Adipose tissue (tissue), 3 donors: Measurements from ENCODE around the gene LILRB1. TPM values are rescaled to one million over a fixed set of nuclear protein-coding genes. Genes with fewer than 3 reads are reported as not detected.
"Not testable (repeated sequence)": the region's sequence is repeated elsewhere in the genome, so short reads cannot be mapped to it uniquely, and the experiment has no call there.

Experiments used
- H3K27ac ChIP-seq: one replicate; pipeline ENCODE4 v1.5.1; 2013; ENCODE audit warnings: low read depth, low read length
- WGBS, 3 donors: extraction: QIAGEN DNeasy Blood & Tissue Kit; methylation state at CpG; one replicate each; pipeline ENCODE4 v1.1.7; 2013; 5-methylcytosine and 5-hydroxymethylcytosine counted together
- polyA plus RNA-seq, 3 donors: library from polyadenylated mRNA; stranded (reverse); fragments of 200-250 nt; gene quantifications; one replicate each; pipeline ENCODE4 v1.2.3, GENCODE V29; 2013
- donor health status: healthy with polysubstance abuse.
- donor health status: Bipolar disorder and iron deficiency.
- donor health status: healthy.

The LILRB1 gene
- polyA plus RNA-seq, 3 donors, result 1.3 to 6.1 (median 1.5) TPM

DNA sequence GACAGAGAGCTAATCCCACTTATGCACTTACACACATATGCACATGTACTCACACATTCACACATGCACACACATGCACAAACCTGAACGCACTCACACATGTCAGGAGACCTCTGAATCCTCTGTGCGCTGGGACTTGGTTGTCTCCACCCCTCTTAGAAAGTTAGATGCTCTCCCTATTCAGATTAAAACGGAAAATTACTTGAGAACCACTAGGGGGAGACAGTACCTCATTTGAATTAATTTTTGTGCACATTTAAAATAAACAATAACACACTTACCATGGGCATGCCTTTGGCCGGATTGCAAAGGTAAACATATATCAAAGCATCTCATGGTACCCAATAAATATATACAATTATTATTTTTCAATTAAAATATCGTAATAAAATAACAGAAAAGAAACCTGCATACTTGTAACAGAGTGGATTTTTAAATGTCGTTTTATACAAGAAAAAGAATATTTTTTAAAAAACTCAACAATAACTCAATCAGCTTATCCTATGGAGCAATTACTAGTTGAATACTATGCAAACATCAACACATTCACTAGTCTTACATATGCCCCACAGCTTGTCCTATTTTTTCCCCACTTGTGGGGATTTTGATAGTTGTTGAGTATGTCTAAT lies 23.0 kb downstream of the LILRB1 start:
- 31 to 34% (median 31%) methylated on average over 6 of the region's 6 CpGs for WGBS, 3 donors
- H3K27ac ChIP-seq, result no peak overlapping the region

DNA sequence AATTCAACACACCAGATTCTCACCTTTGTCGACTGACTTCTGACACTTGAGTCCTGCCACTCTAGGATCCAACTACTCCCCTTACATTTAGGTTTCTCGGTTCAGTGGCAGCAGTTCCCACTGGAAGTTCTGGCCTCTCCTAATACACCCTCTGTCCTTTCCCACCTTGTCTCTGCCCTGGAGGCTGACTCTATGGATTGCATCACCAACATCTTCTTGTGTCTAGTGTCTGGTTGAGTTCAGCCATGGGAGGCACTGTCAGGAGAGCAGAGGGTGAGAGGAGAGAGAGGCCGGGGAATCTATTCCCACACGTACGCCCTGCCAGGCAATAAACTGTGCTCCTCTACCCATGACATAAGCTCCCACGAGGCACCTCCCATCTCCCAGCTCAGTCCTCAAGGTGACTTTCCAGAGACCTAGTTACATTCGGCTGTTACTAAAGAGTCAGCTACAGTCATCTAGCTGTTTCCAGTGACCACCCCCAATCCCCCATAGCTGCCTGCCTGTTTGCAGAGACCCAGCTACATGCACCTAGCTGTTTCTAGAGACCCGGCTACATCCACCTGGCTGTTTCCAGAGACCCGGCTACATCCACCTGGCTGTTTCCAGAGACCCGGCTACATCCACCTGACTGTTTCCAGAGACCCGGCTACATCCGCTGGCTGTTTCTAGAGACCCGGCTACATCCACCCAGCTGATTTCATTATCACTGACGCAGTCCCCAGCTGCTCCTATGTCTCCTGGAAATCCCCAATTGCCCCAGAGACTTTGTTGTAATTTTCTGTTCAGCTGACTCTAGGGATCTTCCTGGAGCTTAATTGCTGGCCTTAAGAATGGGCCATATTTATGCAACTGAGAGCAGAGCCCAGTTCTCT lies 24.4 kb downstream of the LILRB1 start:
- H3K27ac ChIP-seq, result no peak overlapping the region

DNA sequence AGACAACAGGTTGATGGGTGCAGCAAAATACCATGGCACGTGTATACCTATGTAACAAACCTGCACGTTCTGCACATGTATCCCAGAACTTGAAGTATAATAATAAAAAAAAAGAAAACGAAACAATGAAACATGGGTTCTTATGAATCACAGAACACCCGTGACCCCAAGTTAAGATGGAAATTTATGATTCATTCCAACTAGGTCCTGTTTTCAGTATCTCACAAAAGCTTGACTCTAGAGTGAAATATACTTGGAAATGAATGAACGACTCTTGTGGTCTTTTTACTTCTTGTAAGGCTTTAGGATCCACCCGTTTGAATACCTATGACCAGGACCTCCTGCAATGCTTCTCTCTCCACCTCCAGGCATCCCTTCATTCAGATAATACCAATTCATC lies 29.0 kb downstream of the LILRB1 start:
- WGBS, 3 donors, result 65 to 81% (median 80%) methylated on average over 6 of the region's 6 CpGs
- H3K27ac ChIP-seq, result no peak overlapping the region

More for the DNA sequence above, 24.4 kb downstream of the LILRB1 start:
- WGBS, 3 donors, result 69 to 77% (median 70%) methylated on average over 14 of the region's 14 CpGs

DNA sequence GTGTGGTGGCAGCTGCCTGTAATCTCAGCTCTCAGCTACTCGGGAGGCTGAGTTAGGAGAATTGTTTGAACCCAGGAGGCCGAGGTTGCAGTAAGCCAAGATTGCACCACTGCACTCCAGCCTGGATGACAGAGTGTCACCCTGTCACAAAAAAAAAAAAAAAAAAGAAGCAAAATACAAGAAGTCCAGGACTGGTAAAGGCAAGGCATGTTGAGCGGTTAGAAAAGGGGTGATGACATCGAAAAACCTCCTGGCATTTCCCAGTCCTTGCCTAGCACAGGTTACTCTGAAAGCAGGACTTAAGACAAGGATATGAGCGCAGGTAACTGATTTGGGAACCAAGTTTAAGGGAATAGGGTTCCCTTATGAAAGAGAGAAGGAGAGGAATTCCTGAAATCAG lies 30.0 kb downstream of the LILRB1 start:
- H3K27ac ChIP-seq, result no peak overlapping the region
- WGBS, 3 donors, result 66 to 74% (median 68%) methylated on average over 5 of the region's 5 CpGs

DNA sequence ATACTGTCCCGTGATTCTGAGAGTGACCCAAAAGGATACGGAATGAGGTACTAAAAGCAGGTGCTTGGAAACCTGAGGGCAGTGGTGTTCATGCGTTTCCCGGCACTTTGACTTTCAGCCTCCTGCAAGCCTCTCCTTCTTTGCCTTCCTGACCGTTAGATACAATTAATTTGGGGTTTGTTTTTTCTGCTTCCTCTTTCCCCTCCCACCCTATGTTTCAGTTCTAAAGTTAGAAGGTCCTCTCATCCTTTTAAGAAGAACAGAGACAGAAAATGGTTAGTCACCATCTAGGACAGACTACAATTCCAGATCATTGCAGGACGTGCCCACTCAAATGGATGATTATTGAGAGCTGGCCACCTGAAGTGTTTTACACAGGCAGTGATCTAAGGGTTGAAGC lies 30.7 kb downstream of the LILRB1 start:
- 53 to 68% (median 59%) methylated on average over 6 of the region's 6 CpGs for WGBS, 3 donors
- no peak overlapping the region for H3K27ac ChIP-seq

DNA sequence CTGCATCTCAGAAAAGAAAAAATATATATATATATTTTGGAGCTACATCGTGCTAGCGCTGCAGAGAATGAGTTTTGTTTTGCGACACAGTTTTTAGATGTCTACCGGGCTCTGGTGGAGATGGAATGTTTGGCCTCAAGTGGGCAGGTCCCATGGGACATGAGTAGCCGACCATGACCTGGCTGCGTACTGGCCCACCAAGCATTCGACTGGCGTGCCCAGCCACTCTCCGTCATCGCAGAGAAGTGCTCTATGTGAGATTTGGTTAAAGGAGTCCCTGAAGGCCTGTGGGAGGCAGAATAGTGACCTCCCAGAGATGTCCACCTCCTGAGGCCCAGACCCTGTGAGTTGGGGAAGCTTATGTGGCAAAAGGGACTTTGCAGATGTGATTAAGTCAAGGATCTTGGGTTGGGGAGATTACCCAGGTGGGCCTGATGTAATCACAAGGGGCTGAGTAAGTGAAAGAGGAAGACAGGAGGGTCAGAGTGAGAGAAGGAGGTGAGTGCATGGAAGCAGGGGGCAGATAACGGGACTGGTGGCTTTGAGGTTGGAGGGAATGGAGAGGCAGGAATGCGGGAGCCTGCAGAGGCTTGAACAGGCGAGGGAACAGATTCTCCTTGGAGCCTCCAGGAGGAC lies 31.7 kb downstream of the LILRB1 start:
- no peak overlapping the region for H3K27ac ChIP-seq
- 80 to 89% (median 88%) methylated on average over 13 of the region's 13 CpGs for WGBS, 3 donors

DNA sequence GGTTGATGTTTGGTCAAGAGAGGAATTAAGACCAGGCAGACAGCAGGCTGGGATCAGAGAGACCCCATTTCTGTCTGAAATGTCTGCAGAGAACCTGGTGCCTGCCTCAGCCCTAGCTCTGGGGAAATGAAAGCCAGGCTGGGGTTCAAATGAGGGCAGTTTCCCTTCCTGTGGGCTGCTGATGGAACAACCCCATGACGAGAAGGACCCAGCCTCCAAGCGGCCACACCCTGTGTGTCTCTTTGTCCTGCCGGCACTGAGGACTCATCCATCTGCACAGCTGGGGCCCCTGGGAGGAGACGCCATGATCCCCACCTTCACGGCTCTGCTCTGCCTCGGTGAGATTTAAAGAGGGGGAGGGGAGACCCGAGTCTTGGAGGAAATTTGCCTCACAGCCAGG lies 32.4 kb downstream of the LILRB1 start, which contains the start of gene LILRB4:
Gene LILRB4 (plus strand): TSS at position 256 of the 400 bp plus-strand sequence. CDS start 49 bp downstream, at position 305.
- no peak within 1 kb of the TSS for H3K27ac ChIP-seq

DNA sequence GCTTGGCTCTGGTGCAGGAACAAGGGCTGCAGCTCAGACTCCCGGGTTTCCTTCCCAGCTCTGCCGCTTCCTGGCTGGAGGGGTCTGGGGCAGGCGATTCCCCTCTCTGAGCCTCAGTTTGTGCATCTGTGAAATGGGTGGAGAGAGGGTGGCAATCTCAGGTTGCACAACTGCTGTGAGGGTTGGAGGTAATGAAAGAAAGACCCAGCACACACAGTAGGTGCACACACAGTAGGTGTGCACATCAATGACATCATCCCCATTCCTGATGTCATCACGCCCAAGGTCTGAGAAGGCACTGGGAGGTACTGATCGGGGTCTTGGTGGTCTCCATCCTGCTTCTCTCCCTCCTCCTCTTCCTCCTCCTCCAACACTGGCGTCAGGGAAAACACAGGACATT lies 35.2 kb downstream of the LILRB1 start:
- 82 to 88% (median 84%) methylated on average over 6 of the region's 6 CpGs for WGBS, 3 donors
- no peak overlapping the region for H3K27ac ChIP-seq

More for the DNA sequence above, 32.4 kb downstream of the LILRB1 start, which contains the start of gene LILRB4:
- WGBS, 3 donors, result 31 to 67% (median 64%) methylated on average over 7 of the region's 7 CpGs

DNA sequence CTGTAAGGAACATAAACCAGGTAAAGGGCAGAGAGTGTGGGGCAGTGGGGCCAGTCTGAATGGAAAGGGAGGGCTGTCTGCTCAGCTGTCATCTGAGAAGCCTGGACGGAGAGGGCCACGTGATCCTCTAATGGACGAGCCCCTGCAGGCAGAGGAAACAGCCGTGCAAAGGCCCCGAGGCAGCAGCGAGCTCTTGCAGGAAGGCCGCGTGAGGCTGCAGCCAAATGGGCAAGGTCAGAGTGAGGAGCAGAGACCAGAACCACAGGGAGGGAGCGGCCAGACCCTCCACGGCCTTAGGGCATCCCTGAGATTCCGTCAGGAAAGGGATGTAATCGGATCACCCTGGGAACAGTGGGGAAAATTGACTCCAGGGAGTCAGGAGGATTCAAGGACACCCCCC lies 36.9 kb downstream of the LILRB1 start:
- WGBS, 3 donors, result 67 to 86% (median 71%) methylated on average over 12 of the region's 12 CpGs
- no peak overlapping the region for H3K27ac ChIP-seq

DNA sequence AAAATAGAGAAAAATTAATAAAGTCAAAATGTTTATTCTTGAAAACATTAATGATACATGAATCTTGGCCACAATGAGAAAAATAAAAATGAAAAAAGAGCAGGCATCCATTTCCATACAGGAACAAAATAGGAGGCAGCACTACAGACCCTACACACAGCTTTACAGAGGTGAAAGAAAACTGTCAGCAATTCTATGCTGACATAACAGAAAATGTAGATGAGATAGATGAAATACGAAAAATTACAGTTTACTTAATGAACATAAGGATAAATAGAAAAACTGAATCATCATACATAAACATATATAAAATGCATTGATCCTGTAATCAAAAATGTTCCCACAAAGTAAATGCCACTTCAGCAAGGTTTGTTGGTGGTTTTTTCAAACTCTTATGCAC lies 38.1 kb downstream of the LILRB1 start:
- 51 to 81% (median 70%) methylated on average over 1 of the region's 1 CpG for WGBS, 3 donors
- H3K27ac ChIP-seq, result no peak overlapping the region

DNA sequence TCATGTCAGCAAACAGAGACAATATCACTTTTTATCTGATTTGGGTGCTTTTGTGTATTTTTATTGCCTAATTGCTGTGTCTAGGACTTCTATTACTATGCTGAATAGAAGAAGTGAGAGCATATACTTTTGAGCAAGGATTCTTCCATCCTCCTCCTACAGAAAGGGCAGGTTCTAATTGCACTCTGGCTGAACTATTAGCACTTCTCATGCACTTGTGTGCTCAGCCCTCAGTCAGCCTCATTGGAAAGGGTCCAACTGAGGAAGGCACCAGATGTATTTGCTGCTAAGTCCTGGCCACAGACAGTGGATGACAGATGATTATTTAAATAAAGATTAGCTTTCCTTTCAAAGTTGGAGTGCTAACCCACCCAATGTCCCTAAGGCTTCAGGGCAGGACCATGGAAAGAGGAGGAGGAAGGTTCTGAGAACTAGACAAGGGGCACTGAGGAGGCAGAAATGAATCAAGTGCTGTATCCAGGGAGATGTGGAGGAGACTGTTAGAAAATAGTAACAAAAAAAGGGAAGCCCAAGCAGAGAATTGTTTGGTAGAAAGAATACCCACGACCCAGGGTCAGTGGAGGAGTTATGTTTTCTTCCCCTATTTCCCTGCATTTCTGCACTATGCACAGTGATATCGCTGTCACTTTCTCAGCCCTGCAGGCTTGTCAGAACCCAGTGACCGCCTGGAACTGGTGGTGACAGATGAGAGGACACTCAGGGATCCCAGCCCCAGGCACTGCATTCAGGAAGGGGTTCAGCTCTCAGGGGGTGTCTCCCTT lies 40.5 kb downstream of the LILRB1 start:
- H3K27ac ChIP-seq, result no peak overlapping the region
- WGBS, 3 donors, result 48 to 52% (median 50%) methylated on average over 3 of the region's 3 CpGs

DNA sequence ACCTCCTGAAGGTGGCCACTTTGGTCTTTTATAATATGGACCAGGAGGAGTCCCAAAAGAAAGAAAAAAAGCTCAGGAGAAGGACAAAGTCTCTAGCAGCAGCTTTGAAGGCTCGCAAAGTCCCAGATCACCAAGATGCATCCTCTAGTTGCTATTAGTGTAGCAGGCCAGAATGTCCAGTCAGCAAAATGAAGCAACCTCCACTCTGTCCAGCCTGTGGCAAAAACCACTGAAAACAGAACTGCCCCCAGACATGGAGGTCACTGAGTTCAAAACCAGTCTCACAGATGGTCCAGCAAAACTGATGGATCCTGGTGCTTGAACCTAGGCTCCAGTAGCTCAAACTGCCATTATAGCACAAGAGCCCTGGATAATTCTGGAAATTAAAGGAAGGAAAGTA lies 42.9 kb downstream of the LILRB1 start:
- no peak overlapping the region for H3K27ac ChIP-seq
- WGBS, 3 donors, result 85 to 92% (median 86%) methylated on average over 1 of the region's 1 CpG

DNA sequence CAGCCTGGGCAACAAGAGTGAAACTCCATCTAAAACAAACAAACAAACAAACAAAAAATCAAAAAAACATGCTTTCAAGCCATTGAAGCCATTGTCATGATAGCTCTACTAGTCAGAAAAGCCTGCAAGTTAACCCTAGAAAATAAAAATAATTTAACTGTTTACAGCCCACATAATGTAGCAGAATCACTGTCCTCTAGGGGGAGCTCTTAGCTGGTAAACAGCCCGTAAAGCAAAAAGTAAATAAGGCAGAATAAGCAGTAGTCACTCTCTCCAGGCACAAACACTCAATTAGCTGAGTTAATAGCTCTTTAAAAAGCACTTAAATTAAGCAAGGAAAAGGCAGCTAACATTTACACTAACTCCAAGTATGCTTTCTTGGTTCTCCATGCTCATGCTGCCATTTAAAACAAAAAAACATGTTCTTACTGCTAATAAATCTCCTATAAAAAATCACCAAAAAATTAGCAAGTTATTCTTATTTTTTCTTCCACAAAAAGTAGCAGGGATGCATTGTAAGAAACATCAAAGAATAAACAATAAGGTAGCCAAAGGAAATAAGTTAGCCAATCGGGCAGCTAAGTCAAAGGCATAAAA lies 43.8 kb downstream of the LILRB1 start:
- WGBS, 3 donors, result 36 to 49% (median 46%) methylated on average over 2 of the region's 2 CpGs
- no peak overlapping the region for H3K27ac ChIP-seq

DNA sequence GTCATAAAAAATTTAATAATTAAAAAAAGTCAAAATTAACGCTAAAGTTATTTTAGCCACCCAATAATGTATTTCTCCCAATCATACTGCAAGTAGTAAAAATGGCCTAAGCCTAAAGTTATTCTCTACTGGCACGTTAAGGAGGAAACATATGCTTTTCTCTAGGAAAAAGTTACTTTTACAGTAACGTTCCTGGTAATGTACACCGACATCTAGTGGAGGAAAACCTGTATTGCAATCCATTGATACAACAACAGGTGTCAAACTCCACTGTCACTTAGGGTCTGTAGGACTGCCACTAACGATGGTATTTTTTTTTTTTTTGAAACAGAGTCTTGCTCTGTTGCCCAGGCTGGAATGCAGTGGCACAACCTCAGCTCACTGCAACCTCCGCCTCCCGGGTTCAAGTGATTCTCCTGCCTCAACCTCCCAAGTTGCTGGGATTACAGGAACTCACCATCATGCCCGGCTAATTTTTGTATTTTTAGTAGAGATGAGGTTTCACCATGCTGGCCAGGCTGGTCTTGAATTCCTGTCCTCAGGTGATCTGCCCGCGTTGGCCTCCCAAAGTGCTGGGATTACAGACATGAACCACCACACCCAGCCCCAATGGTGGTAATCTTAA lies 46.0 kb downstream of the LILRB1 start:
- H3K27ac ChIP-seq, result not testable (repeated sequence)
- WGBS, 3 donors, result 16 to 28% (median 25%) methylated on average over 10 of the region's 10 CpGs

DNA sequence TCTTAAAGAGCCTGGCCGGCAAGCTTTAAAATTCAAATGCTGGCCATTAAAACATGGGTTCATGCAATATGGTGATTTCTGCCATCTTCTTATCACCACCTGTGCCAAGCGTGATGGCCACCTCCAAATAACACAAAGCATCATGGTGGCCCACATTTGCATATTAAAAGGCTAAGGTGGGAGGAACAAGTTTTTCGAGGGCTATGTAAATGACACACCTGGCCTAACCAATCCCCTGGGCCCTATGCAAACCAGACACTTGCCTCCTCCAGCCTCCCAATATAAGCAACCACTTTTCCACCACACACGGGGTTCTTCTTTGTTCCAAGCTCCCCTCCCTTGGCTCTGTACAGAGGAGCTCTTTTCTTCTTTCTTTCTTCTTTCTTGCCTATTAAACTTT lies 46.9 kb downstream of the LILRB1 start:
- 59 to 62% (median 61%) methylated on average over 4 of the region's 4 CpGs for WGBS, 3 donors
- H3K27ac ChIP-seq, result no peak overlapping the region

DNA sequence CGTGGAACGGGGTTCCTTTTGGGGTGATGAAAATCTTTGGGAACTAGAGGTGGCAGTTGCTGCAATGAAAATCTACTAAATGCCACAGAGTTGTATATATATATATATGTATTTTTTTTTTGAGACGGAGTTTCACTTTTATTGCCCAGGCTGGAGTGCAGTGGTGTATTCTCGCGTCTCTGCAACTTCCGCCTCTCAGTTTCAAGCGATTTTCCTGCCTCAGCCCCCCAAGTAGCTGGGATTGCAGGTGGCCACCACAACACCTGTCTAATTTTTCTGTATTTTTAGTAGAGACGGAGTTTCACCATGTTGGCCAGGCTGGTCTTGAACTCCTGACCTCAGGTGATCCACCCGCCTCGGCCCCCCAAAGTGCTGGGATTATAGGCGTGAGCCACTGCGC lies 51.3 kb downstream of the LILRB1 start:
- H3K27ac ChIP-seq, result not testable (repeated sequence)
- 77 to 82% (median 79%) methylated on average over 12 of the region's 12 CpGs for WGBS, 3 donors

DNA sequence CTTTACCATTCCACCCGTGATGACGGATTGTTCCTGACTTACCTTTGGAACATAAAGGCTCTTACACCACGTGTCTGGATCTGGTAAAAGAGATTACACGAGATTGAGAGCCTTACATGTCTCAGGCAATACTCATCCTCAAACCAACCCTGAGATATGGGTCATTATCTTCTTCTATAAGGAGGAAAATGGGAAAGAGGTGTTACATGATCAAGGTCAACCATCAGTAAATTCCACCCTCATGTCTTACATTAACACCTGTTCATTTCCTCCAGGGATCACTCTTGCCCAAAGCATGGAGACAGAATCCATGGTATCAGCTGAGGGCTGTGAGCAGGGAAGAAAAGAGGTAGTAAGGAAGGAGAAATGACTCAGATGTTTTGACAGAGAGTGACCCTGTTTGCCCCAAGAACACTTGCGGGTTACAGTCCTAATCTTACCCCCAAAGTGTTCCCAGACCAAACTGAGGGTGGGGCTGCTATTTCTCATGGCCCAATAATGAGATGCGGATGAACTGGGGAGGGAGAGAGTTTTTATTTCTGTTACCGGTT lies 52.1 kb downstream of the LILRB1 start:
- H3K27ac ChIP-seq, result no peak overlapping the region
- 45 to 56% (median 52%) methylated on average over 7 of the region's 7 CpGs for WGBS, 3 donors
